Measurements from ENCODE around the gene MYO6.

The MYO6 gene

GRCh38 chr6:75748743-75749538, at the start of gene MYO6:
TSS of gene MYO6 (plus strand) at chr6:75749239. CDS start at chr6:75817548, 68,309 bp downstream.
- no peak for TF ChIP-seq CTCF (IDR thresholded peaks at IDR 0.05)

- TF ChIP-seq CTCF (IDR thresholded peaks at IDR 0.05): no peak
Observed at GRCh38 chr6:75711173-75711572, 37.9 kb upstream of the MYO6 start.

- TF ChIP-seq CTCF (IDR thresholded peaks at IDR 0.05): no peak
Observed at GRCh38 chr6:75719133-75719532, 29.9 kb upstream of the MYO6 start.

- no peak for TF ChIP-seq CTCF (IDR thresholded peaks at IDR 0.05)
Observed at GRCh38 chr6:75723382-75723781, 25.7 kb upstream of the MYO6 start.

GRCh38 chr6:75727206-75727605, 21.8 kb upstream of the MYO6 start:
- no peak for TF ChIP-seq CTCF (IDR thresholded peaks at IDR 0.05)

GRCh38 chr6:75735491-75736186, 13.4 kb upstream of the MYO6 start:
- no peak for TF ChIP-seq CTCF (IDR thresholded peaks at IDR 0.05)

GRCh38 chr6:75743971-75744370, 5.1 kb upstream of the MYO6 start:
- TF ChIP-seq CTCF (IDR thresholded peaks at IDR 0.05): no peak
